GM12878 (cell line): ENCODE data around the gene TUBA8. TPM values are rescaled to one million over a fixed set of nuclear protein-coding genes. Genes with fewer than 3 reads are reported as not detected.

ENCODE experiments used
- ATAC-seq: fragments of 200-7000 bp; cut with Tn5 transposase; 3 replicates; pipeline ENCODE4 v1.9.1; 2020; ENCODE audit warnings: mild to moderate bottlenecking, moderate library complexity
- BruUV-seq: library from RNA; stranded (reverse); fragments of 400-500 nt; replicated peaks from 2 replicates; lab custom pipeline; 2021; lab: Mats Ljungman, UMichigan
- CTCF ChIA-PET: fragments of 300-600 bp; sonication (Branson Sonifier 250); formaldehyde crosslinking; extraction: SDS; loops from one replicate; lab custom pipeline; 2021; ENCODE audit warnings: inconsistent platforms; lab: Yijun Ruan, JAX
- POLR2A ChIA-PET: fragments of 350-600 bp; formaldehyde crosslinking; extraction: SDS; loops from one replicate; lab custom pipeline; 2021; ENCODE audit warnings: inconsistent platforms; lab: Charles Lee
- RAD21 ChIA-PET: fragments of 300-600 bp; sonication (Branson Sonifier 250); formaldehyde crosslinking; loops from one replicate; lab custom pipeline; 2023; ENCODE audit warnings: antibody characterized with exemption; ENCODE audit not compliant: unreplicated experiment; lab: Charles Lee
- SMC1A ChIA-PET: fragments of 300-600 bp; sonication (Branson Sonifier 250); formaldehyde crosslinking; loops from one replicate; lab custom pipeline; 2023; ENCODE audit not compliant: unreplicated experiment, uncharacterized antibody; lab: Charles Lee
- DNase-seq: peaks from one replicate; pipeline ENCODE4 v3.0.0-alpha.2; 2011; ENCODE audit warnings: low read depth, low spot score
- FAIRE-seq: peaks from 3 replicates; lab custom pipeline; 2011; peaks lifted over from hg19 to GRCh38; lab: Jason Lieb, UNC
- H2AFZ ChIP-seq: 2 replicates; pipeline ENCODE4 v1.6.0; 2011; ENCODE audit warnings: low read depth, low read length, control low read depth; ENCODE audit not compliant: control insufficient read depth
- H3K27ac ChIP-seq: 2 replicates; pipeline ENCODE4 v1.5.1; 2011; ENCODE audit warnings: control low read depth; ENCODE audit not compliant: control insufficient read depth, insufficient read depth
- H3K27me3 ChIP-seq, 2 experiments: replicated peaks in 1 of 2; 2 replicates each; pipeline versions ENCODE4 v1.6.0 to v1.6.1; 2011; ENCODE audit warnings: low read length in 1 of 2; ENCODE audit not compliant: control insufficient read depth in 2 of 2, insufficient read depth in 2 of 2
- H3K36me3 ChIP-seq, 2 experiments: 2 replicates each; pipeline ENCODE4 v1.5.1; 2011; ENCODE audit warnings: low read length in 1 of 2; ENCODE audit not compliant: control insufficient read depth in 2 of 2, insufficient read depth in 2 of 2
- H3K4me1 ChIP-seq: 2 replicates; pipeline ENCODE4 v1.6.1; 2011; ENCODE audit warnings: mild to moderate bottlenecking, low read length, moderate library complexity, mixed read lengths; ENCODE audit not compliant: control insufficient read depth, insufficient read depth
- H3K4me2 ChIP-seq: 2 replicates; pipeline ENCODE4 v1.6.0; 2011; ENCODE audit warnings: control low read depth; ENCODE audit not compliant: control insufficient read depth, insufficient read depth
- H3K4me3 ChIP-seq: fragments of 200-600 bp; sonication (generic); 2 replicates; pipeline ENCODE4 v1.5.1; 2016
- H3K79me2 ChIP-seq: 2 replicates; pipeline ENCODE4 v1.6.0; 2011; ENCODE audit warnings: low read length; ENCODE audit not compliant: control insufficient read depth, insufficient read depth
- H3K9ac ChIP-seq: 2 replicates; pipeline ENCODE4 v1.8.0; 2011; ENCODE audit warnings: low read length, control low read depth, mixed read lengths; ENCODE audit not compliant: control insufficient read depth, insufficient read depth
- H3K9me3 ChIP-seq: replicated peaks from 3 replicates; pipeline ENCODE4 v1.5.1; 2011; ENCODE audit warnings: mild to moderate bottlenecking, low read length; ENCODE audit not compliant: control insufficient read depth, insufficient read depth
- H4K20me1 ChIP-seq: 2 replicates; pipeline ENCODE4 v1.6.0; 2011; ENCODE audit not compliant: control insufficient read depth, insufficient read depth
- BHLHE40 ChIP-seq, 2 experiments: fragments of 450-650 bp in 1 of 2; IDR thresholded peaks; 2 replicates each; pipeline ENCODE4 v1.6.1; 2011 to 2017; ENCODE audit warnings: low read depth in 2 of 2, borderline replicate concordance in 1 of 2, improper control_type of control experiment in 1 of 2, low read length in 1 of 2, mild to moderate bottlenecking in 1 of 2
- EED ChIP-seq: sonication (generic); IDR thresholded peaks from 2 replicates; pipeline ENCODE4 v1.6.1; 2016; ENCODE audit warnings: antibody characterized with exemption, low read depth
- FOXK2 ChIP-seq: fragments of 450-650 bp; IDR thresholded peaks from 2 replicates; pipeline ENCODE4 v1.6.1; 2017; ENCODE audit warnings: mild to moderate bottlenecking, moderate library complexity
- IKZF1 ChIP-seq: fragments of 450-650 bp; conservative IDR thresholded peaks from 2 replicates; pipeline ENCODE4 v1.6.1; 2017; ENCODE audit warnings: antibody characterized with exemption, mild to moderate bottlenecking
- RAD21 ChIP-seq: IDR thresholded peaks from 2 replicates; pipeline ENCODE4 v1.6.1; 2011; ENCODE audit warnings: mild to moderate bottlenecking, low read depth, low read length, moderate library complexity; ENCODE audit not compliant: insufficient read depth
- WGBS: methylation state at CpG from one replicate; pipeline ENCODE4 v1.1.6; 2016; ENCODE audit warnings: low lambda C conversion rate; ENCODE audit not compliant: insufficient replicate concordance, insufficient coverage; ENCODE audit errors: missing lambda C conversion rate; 5-methylcytosine and 5-hydroxymethylcytosine counted together
- in situ Hi-C: fragments of 300-500 bp; cut with MboI; formaldehyde crosslinking; loops from 9 replicates; pipeline ENCODE4 v1.14.3; 2018; ENCODE audit warnings: mixed read lengths
- intact Hi-C: fragments of 100-400 bp; cut with micrococcal nuclease; formaldehyde crosslinking; loops from one replicate; pipeline ENCODE4 v1.14.2; 2022; ENCODE audit not compliant: unreplicated experiment
- polyA plus RNA-seq, 11 experiments: library from polyadenylated mRNA; depleted of rRNA in 4 of 11; unstranded in 6 of 11; stranded (reverse) in 5 of 11; fragments of >200 nt; fragmentation: Nextera tagmentation in 4 of 11; fragmentation: Illumina TruSeq in 1 of 11; extraction: Ambion mirVana in 4 of 11; extraction: Trizol in 1 of 11; gene quantifications; 1 replicate in 1 of 11; 2 replicates in 10 of 11; pipeline versions ENCODE4 v1.2.1 to v1.2.3, GENCODE V29; 2011 to 2016; ENCODE audit warnings: inconsistent platforms in 2 of 11, missing spikeins in 2 of 11, low read depth in 1 of 11
- total RNA-seq, 4 experiments: library from RNA; depleted of rRNA in 3 of 4; stranded (reverse); fragments of >200 nt in 3 of 4; fragmentation: Illumina TruSeq in 1 of 4; extraction: Trizol in 1 of 4; gene quantifications; 2 replicates each; pipeline versions ENCODE4 v1.2.1 to v1.2.3, GENCODE V29; 2013 to 2021
- TF ChIP-seq, protein P1 (sequence below): IDR thresholded peaks from 2 replicates; pipeline ENCODE4 v1.6.1; 2011; ENCODE audit warnings: mild to moderate bottlenecking, low read depth, low read length, moderate library complexity; ENCODE audit not compliant: insufficient replicate concordance
- TF ChIP-seq, protein P2 (sequence below): IDR thresholded peaks from 2 replicates; pipeline ENCODE4 v1.6.1; 2012; ENCODE audit warnings: low read depth, low read length, improper control_type of control experiment

TUBA8 gene
- total and polyA plus RNA-seq, 10 of the 15 experiments (the other 5 are each of a cell fraction or from before 2014, with no cell fraction given): 2.2 to 30.3 (median 21.0) TPM

DNA sequence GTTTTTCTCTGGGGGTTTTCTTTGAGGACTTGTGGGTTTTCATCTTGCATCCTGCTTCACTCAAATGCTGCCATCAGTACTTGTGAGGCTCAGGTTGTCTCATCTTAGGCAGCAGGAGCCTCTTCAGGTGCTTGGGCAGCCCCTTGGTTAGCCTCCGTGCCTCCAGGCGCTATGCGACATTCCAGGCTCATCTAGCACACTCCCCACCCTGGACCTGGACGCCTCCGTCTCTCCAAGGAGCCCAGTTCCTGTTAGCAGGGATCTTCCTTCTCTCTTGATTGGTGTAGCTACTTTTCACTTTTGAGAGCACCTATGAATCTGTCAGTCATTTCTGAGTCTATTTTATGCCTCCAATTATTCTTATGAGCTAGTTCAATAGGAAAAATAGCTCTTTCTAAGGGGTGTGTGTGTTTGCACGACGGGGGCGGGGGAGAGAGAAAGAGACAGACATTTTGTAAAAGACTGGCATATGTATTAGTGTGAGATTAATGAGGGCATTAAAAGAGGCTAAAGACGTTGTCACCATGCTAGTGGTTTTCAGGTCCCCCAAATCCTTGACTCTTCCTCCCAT, 7.8 kb downstream of the TUBA8 start (continued):
- TF ChIP-seq, protein P1, sequence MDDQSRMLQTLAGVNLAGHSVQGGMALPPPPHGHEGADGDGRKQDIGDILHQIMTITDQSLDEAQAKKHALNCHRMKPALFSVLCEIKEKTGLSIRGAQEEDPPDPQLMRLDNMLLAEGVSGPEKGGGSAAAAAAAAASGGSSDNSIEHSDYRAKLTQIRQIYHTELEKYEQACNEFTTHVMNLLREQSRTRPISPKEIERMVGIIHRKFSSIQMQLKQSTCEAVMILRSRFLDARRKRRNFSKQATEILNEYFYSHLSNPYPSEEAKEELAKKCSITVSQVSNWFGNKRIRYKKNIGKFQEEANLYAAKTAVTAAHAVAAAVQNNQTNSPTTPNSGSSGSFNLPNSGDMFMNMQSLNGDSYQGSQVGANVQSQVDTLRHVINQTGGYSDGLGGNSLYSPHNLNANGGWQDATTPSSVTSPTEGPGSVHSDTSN: no peak
- no peak for TF ChIP-seq RAD21
- TF ChIP-seq EED: no peak
- TF ChIP-seq, all 136 proteins: peak for 0

DNA sequence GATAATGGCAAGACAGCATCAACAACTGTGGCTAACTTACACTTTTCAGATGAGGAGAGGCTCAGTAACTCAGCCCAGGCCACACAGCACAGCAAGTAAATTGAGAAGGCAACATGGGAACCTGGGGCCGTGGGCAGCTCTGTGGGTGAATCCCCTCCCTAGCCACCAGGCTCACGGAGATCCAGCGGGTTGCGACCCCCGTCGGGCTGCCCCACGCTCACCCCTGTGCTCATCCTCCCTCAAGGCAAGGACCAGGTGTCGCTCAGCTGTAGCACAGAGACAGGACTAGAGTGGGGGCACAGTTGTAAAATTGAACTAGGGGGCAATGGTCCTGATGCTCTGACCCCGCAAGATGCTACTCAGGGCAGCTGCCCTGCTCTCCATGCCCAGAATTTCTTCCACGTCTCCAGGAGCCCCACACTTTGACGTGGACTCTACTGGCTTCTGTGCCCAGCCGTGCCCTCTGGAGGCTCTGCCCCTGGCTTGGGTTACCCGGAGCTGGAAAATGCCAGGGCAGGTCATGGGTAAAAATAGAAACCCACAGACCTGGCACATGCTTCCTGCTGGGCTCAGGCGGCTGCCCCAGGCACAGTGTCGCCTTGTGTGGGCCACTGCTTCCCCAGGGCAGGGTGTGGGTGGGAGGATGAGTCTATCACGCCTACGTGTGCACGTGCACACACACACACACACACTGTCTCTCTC, 9.0 kb downstream of the TUBA8 start:
- Histone ChIP-seq H3K36me3 (peaks cover 0 to 6% of the 10 kb centered on the region in 2 experiments; a peak in 2 of 4 replicates), H3K4me3 (no peak overlapping the region), H3K4me1 (peaks cover 5% of the 10 kb centered on the region), H3K79me2 (no peaks in the 10 kb centered on the region; the same call in 1 of the 2 replicates), H3K4me2 (no peak overlapping the region), H3K27me3 (no peaks in the 10 kb centered on the region), H3K27ac (no peak overlapping the region), H2AFZ (no peak overlapping the region), H3K9me3 (no peaks in the 10 kb centered on the region; the same call in 2 of the 3 replicates), H4K20me1 (no peaks in the 10 kb centered on the region), H3K9ac (no peak overlapping the region)
- intact Hi-C loops: no loop called here
- FAIRE-seq (no peak), DNase-seq (no peak), ATAC-seq (no peak; the same call in 1 of the 3 replicates)
- no TSS peak for BruUV-seq
- ChIA-PET CTCF (no interaction called here), SMC1A (no interaction called here), POLR2A (no interaction called here), RAD21 (no interaction called here)
- WGBS: 67% methylated on average over 18 of the region's 18 CpGs
- TF ChIP-seq, protein P2, sequence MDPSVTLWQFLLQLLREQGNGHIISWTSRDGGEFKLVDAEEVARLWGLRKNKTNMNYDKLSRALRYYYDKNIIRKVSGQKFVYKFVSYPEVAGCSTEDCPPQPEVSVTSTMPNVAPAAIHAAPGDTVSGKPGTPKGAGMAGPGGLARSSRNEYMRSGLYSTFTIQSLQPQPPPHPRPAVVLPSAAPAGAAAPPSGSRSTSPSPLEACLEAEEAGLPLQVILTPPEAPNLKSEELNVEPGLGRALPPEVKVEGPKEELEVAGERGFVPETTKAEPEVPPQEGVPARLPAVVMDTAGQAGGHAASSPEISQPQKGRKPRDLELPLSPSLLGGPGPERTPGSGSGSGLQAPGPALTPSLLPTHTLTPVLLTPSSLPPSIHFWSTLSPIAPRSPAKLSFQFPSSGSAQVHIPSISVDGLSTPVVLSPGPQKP: no peak
- peak in 1 of 2 experiments; percentile 50; a peak in 1 of 4 replicates for TF ChIP-seq BHLHE40 (IDR thresholded peaks at IDR 0.05; ENCODE audit: borderline replicate concordance in 1 of 2, low read depth in 2 of 2, low read length in 1 of 2)
- no peak for TF ChIP-seq FOXK2
- TF ChIP-seq IKZF1: no peak
- in situ Hi-C loops: no loop called here
